Urothelium cell line (cell line): ENCODE data around the gene TEDC2.

ENCODE experiments used
- DNase-seq: peaks from one replicate; pipeline ENCODE4 v3.0.0; 2011; ENCODE audit warnings: low spot score, mixed read lengths
- FAIRE-seq: peaks from 2 replicates; lab custom pipeline; 2011; peaks lifted over from hg19 to GRCh38; lab: Jason Lieb, UNC

The TEDC2 gene

DNA sequence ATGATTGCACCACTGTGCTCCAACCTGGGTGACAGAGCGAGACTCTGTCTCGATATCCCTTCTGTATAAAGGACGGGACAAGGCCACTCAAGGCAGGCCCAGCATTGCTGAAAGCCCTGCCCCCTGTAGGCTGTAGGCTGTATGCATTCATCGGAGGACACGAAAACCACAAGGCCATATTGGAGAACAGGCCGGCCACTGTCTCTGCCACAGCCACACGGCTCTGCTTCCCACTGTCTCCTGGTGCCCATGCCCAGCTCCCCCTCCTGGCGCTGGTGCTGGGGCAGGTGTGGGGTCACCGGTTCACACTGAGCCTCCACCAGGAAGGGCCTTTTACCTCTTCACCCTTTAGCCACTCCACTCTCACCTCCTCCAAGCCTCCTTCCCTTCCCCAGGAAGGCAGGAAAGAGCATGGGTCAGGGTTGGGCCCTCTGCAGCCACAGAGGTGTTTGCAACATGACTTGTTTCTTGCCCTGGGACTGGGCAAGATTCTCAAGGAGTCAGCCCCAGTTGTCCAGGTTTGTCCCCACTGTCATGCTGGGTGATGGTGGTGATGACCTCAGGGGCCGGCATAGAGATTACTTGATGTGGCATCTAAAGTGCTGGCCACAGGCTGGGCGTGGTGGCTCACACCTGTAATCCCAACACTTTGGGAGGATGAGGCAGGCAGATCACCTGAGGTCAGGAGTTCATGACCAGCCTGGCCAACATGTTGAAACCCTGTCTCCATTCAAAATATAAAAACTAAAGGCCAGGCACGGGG, 5.9 kb downstream of the TEDC2 start:
- DNase-seq (no peak), FAIRE-seq (peak; percentile 55)

DNA sequence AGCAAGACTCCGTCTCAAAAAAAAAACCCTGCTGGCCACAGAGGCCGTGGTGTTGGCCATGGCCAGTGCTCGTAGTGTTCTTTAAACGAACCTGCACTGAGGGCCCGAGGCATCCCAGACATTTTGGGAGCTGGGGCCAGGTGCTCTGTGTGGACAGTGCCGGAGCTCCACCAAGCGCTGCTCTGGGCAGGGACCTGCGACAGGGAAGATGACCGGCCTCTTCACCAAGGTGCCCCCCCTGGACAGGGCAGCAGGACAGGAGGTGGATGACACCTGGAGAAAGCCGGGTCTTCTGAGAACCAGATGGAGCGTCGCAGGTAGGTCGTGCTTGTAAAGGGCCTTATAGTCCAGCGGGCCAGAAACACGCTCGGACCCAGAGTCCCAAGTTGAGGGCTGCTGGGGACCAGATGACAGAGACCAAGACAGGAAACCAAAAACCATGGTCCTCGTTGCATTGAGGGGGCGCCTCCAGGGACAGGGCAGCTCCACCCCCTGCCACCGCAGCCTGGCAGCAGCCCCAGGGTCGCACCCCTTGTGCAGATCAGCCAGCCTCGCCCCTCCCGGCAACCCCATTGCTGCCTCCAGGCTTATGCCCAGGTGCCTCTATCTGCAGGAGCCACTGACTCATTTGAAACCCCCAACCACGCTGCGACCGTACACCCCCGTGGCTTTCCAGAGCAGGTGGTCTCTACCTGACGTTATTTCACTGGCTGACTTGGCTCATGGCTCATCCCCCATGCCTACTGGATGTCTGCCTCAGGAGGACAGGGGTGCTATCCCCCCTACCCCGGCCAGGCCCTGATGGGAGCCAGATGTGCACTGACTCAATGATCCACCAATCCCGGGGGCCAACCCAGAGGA, 7.0 kb downstream of the TEDC2 start:
- DNase-seq (no peak), FAIRE-seq (peak; percentile 44)

DNA sequence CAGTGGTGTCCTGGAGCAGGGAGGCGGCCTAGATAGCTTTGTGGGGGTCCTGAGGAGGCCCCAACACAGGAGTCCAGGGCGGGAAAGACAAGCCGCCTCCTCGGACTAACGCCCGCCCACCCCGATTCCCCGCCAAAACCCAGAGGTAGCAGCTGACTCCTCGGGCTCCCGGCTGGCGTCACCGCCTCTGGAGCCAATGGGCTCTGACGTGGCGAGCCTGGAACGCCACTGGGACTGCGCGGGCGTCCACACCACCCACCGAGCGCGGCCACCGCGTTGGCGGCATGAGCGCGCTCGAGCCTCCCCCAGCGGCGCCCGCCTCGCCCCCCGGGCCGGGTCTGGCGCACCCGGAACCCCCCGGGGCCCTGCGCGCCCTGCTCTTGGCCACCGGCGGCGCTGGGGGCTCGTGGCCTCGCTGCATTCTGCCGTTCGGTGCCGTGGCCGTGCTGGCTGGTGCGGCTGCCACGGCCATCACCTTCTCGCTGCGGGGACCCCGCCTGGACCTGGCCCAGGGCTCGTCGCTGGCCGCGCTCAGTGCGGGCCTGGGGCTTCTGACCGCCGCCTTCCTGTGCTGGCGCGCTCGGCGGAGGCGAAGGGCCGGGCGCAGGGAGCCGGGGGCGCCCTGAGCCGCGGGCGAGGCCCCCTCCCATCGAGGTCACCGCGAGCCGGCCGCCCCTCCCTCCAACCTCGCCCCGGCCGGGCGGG, 7.8 kb downstream of the TEDC2 start:
- no peak for FAIRE-seq

DNA sequence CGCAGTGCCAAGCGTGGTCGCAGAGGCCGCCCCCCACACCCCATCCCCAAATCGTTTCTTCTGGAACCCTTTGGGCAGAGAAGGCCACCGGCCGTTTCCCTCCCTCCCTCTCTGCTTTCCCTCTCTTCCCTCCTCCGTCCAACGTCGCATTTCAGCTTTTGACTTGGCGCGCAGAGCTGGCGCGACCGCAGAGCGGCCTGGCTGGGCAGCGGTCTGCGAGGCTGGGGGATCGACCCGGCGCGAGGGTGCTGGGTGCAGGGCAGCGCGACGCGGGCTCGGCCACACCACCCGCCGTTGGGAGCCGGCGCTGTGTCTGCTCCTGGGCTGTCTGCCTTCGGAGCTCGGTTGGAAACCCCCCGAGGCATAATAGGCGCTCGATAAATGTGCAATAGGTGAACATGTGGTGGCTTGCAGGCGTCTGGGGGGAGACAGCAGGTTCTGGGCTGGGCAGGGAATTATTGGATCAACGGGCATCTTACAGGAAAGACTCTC, 8.4 kb downstream of the TEDC2 start:
- DNase-seq (no peak), FAIRE-seq (no peak)

More for the DNA sequence above, 7.8 kb downstream of the TEDC2 start:
- no peak for DNase-seq

DNA sequence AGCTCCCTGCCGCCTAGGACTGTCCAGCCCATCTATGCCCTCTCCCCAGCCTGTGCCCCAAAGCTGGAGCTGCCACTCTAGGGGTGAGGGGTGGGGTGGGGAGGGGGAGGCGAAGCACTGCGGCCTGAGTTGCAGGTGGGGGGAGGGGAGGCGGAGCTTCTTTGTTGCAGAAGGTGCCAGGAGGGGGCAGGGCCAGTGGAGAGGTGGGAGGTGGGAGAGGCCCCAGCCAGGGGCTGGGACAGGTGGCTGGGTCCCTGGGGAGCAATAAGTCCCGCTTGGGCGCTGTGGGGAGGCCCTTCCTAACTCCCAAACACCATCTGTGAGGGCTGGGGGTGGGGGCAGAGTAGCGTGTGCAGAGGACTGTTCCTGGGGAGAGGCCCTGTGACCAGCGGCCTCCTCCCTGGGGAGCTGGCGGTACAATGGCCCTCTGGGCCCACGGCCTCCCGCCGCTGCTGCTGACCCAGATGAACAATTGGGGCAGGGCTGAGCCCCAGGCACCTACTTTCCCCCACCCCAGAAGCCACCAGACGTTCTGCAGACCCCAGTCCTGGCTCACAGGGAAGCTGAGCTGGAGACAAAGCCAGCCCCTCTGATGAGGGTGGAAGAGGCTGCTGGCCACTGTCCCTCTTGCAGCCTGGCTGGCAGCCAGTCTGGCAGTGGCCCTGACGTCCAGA, 9.0 kb downstream of the TEDC2 start:
- FAIRE-seq (peak; percentile 9), DNase-seq (no peak)

DNA sequence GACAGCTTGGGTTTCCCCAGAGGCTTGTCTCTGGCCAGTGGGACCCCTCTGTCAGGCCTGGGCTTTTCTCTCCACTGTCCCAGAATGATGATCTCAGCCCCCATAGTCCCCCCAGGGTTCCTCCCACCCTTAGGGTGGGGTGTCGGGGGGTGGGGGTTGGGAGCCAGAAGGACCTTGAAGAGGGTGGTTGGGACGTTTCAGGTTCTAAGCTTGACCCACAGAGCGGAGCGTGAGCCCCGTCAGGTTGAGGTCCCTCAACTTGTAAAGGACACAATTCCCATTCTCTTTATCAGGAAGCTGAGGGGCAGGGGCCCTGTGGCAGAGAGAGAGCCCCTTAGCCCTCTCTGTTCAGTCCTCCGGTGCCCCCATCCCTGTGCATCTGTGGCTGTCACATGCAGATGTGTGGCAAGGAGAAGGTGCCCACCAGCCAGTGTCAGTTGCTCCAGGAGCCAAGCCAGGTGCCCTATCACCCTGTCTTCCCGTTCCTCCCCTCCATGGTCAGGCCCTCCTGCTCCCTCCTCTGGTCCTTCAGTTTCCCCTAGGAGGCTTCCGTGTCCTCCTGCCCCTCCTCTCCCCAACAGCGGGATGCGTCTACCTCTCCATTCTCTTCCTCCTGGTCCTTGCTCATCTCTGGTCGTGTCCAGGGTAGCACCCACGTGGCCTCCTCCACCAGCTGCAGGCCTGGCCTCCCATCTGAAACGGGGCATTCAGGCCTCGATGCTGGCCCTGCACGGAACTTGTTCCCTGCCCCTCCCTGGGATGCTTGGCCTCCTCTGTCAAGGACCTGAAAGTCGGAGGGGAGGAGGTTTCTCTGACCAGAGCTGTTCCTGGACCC, 9.7 kb downstream of the TEDC2 start:
- FAIRE-seq = no peak
- DNase-seq = no peak

DNA sequence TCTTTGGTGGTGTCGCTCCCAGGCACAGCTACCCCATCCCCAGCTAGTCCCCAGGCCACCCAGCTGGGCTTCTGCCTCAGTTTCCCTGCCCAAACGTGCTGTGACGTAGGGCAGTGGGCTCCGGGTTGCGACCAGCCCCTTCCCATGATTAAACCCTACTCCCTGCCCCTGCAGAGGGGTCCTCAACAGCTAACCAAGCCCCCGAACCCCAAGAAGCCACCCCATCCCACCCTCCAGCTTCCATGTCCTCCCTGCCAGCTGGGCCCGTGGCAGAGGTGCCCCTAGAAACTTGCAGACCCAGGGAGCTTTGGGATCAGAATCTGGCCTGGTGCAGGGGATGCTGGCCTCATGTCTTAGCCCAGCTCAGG, 10.3 kb downstream of the TEDC2 start:
- FAIRE-seq (no peak), DNase-seq (no peak)

DNA sequence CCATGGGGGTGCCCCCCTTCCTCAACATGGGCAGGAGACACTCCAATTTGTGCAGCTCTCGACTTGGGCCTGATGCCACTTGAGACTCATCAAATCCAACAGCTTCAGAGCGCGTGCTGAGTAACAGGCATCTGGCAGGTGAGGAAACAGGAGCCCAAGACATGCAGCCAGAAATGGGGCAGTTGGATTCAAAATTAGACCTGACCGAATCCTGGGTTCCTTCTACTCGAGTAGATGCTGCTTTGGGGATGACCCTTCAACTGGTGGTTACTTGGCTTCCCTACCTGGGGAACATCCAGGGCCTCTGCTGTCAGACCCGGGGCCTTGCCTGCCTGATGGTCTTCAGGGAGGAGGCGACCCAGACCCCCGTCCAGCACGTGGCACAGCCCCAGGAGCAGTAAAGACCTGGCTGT, 10.7 kb downstream of the TEDC2 start:
- FAIRE-seq (no peak), DNase-seq (no peak)

DNA sequence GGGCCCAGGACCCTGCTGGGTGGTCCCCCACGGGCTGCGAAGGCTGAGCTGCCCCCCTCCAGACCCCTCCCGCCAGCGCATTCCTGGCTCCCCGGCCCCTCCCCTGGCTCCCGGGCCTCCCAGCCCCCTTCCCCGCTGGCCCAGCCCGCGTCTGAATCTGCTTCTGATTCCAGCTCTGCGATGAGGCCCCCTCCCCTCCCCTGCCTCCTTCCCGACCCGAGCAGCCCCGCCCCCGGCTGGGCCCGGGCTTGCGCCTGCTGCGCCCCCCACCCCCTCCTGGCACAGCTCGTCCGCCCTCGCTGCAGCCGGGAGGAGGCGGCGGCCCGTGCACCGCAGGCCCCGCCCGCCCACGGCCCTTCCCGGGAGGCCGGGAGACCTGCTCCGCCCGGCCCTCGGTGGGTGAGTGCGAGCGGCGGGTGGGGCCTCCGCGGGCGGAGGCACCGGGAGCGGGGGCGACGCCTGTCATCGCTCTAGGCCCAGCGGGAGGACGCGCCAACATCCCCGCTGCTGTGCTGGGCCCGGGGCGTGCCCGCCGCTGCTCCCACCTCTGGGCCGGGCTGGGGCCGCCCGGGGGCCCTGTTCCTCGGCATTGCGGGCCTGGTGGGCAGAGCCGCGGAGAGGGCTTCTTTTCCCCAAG, 11.2 kb downstream of the TEDC2 start, which contains the start of gene NTN3:
NTN3 (plus strand) TSS at position 282 of the 637 bp plus-strand sequence. CDS start 405 bp downstream, outside the sequence.
- peak; percentile 64 for DNase-seq

DNA sequence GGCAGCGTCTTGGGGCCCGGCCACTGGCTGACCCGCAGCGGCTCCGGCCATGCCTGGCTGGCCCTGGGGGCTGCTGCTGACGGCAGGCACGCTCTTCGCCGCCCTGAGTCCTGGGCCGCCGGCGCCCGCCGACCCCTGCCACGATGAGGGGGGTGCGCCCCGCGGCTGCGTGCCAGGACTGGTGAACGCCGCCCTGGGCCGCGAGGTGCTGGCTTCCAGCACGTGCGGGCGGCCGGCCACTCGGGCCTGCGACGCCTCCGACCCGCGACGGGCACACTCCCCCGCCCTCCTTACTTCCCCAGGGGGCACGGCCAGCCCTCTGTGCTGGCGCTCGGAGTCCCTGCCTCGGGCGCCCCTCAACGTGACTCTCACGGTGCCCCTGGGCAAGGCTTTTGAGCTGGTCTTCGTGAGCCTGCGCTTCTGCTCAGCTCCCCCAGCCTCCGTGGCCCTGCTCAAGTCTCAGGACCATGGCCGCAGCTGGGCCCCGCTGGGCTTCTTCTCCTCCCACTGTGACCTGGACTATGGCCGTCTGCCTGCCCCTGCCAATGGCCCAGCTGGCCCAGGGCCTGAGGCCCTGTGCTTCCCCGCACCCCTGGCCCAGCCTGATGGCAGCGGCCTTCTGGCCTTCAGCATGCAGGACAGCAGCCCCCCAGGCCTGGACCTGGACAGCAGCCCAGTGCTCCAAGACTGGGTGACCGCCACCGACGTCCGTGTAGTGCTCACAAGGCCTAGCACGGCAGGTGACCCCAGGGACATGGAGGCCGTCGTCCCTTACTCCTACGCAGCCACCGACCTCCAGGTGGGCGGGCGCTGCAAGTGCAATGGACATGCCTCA, 12.0 kb downstream of the TEDC2 start:
- FAIRE-seq (no peak), DNase-seq (no peak)

More for the DNA sequence above, 11.2 kb downstream of the TEDC2 start, which contains the start of gene NTN3:
- FAIRE-seq = no peak

DNA sequence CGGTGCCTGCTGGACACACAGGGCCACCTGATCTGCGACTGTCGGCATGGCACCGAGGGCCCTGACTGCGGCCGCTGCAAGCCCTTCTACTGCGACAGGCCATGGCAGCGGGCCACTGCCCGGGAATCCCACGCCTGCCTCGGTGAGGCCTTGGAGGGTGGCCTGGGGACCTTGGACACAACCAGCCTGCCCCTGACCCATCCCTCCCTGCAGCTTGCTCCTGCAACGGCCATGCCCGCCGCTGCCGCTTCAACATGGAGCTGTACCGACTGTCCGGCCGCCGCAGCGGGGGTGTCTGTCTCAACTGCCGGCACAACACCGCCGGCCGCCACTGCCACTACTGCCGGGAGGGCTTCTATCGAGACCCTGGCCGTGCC, 12.6 kb downstream of the TEDC2 start:
- no peak for FAIRE-seq

DNA sequence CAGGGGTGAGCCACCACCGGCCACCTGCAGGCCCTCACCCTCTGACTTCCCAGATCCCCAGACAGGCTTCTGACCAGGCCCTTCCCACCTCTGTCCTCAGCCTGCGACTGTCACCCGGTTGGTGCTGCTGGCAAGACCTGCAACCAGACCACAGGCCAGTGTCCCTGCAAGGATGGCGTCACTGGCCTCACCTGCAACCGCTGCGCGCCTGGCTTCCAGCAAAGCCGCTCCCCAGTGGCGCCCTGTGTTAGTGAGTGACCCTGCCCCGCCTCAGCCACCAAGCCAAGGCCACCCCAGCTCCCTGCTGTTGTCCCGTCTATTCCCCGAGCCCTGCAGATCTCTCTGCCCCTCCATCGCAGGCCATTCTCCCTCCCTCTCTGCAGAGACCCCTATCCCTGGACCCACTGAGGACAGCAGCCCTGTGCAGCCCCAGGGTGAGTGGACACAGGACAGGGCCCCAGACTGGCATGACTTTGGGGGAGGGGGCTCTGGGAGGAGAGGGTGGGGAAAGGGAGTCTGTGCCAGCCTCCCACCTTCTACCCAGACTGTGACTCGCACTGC, 13.1 kb downstream of the TEDC2 start:
- DNase-seq (no peak), FAIRE-seq (no peak)

More for the DNA sequence above, 12.6 kb downstream of the TEDC2 start:
- no peak for DNase-seq

DNA sequence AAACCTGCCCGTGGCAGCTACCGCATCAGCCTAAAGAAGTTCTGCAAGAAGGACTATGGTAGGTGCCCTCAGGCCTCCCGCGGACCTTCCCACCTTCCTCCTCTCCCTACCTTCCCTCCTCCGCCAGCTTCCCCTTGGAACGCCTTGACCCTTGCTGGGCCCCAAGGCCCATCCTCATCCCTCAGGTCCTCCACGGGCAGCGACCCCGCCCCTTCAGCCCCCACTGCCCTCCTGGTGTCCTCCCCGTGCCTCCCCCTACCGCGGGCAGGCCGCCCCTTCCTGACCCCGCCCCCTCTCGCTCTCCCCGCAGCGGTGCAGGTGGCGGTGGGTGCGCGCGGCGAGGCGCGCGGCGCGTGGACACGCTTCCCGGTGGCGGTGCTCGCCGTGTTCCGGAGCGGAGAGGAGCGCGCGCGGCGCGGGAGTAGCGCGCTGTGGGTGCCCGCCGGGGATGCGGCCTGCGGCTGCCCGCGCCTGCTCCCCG, 13.6 kb downstream of the TEDC2 start:
- FAIRE-seq = no peak
- peak; percentile 57 for DNase-seq

DNA sequence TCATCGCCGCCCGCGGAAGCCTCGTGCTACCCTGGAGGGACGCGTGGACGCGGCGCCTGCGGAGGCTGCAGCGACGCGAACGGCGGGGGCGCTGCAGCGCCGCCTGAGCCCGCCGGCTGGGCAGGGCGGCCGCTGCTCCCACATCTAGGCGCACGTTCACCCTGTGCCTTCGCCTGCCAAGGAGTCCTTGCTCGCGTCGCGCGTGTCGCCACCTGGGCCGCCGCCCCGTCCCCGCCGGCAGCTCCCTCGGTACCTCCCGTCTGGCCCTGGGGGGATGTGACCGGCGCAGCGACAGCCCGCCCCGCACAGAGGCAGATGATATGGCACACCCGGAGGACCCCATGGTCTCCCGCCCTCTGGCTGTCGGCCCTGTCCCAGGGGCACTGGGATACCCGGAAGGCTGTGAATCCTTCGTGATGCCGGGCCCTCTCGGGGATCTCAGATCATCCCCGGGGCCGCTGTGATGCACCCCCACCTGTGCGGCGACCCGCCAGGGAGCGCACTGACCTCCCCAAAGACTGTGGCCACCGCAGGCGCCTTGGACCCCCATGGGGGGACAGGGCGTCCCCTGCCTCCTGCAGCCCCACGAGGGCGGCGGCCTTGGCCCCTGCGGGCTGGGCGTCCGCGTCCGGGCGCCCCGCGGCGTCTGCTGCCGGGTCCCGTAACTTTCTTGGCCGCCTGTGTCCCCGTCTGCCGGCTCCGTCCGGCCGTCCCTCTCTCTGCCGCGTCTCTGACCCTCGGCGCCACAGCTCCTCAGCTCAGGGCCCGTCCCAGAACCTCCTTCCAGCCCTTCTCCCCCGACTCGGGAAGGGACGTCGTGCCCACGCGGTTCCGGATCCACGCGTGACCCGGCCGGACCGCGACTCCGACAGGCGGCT, 14.3 kb downstream of the TEDC2 start:
- DNase-seq = peak; percentile 79
- FAIRE-seq = peak; percentile 95

DNA sequence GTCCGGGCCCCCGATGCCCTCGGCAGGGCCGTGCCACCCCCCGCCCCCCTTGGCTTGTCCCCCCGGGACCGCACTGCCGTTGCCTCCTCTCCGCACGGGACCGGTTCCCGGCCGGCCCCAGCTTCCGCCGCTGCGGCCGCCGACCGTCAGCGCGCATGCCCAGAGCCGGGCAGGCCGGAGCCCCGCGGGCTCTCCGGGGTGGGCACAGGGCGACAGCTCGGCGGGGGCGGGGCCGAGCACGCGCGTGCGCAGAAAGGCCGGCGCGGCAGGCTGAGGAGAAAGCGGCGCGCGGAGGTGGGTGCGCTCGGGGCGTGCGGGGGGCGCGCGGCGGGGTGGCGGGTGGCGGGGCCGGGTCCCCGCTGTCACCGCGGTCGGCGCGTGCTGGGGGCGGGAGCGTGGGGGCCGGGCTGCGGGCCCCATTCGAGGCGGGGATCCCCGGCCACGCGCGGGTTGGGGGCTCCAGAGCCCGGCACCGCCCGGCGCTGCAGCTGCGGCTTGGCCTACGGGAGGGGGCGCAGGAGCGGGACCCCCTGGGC, 15.0 kb downstream of the TEDC2 start, which contains the start of gene TBC1D24:
TBC1D24 (plus strand) TSS at position 251 of the 536 bp plus-strand sequence. CDS start 21,022 bp downstream, outside the sequence.
- FAIRE-seq = peak; percentile 95
- peak; percentile 99 for DNase-seq
